H9 (cell line): ENCODE data around the gene PAFAH1B1. TPM values are rescaled to one million over a fixed set of nuclear protein-coding genes. Genes with fewer than 3 reads are reported as not detected.

Source experiments
- DNase-seq: peaks from one replicate; pipeline ENCODE4 v3.0.0-alpha.2; 2017
- H2AFZ ChIP-seq: one replicate; pipeline ENCODE4 v1.6.1; 2013; ENCODE audit warnings: mild to moderate bottlenecking, low read length, control low read depth, moderate library complexity
- H2AK5ac ChIP-seq: 2 replicates; pipeline ENCODE4 v1.6.1; 2013; ENCODE audit warnings: low read length, control low read depth, mixed read lengths; ENCODE audit not compliant: insufficient read length
- H2BK120ac ChIP-seq: one replicate; pipeline ENCODE4 v1.6.1; 2013; ENCODE audit warnings: low read depth, mild to moderate bottlenecking, low read length, control low read depth, inconsistent platforms; ENCODE audit not compliant: poor library complexity, severe bottlenecking
- H2BK12ac ChIP-seq: 2 replicates; pipeline ENCODE4 v1.6.1; 2013; ENCODE audit warnings: low read length, control low read depth, mixed read lengths, low read depth; ENCODE audit not compliant: insufficient read length
- H2BK15ac ChIP-seq: 2 replicates; pipeline ENCODE4 v1.6.1; 2013; ENCODE audit warnings: low read depth, low read length, control low read depth
- H2BK20ac ChIP-seq: one replicate; pipeline ENCODE4 v1.6.1; 2013; ENCODE audit warnings: low read depth, mild to moderate bottlenecking, low read length, control low read depth, inconsistent platforms; ENCODE audit not compliant: poor library complexity, severe bottlenecking
- H2BK5ac ChIP-seq: 2 replicates; pipeline ENCODE4 v1.6.1; 2013; ENCODE audit warnings: low read length, control low read depth, mixed read lengths; ENCODE audit not compliant: insufficient read length
- H3K14ac ChIP-seq: 2 replicates; pipeline ENCODE4 v1.6.1; 2013; ENCODE audit warnings: low read length, control low read depth; ENCODE audit not compliant: insufficient read depth
- H3K18ac ChIP-seq: 2 replicates; pipeline ENCODE4 v1.6.1; 2013; ENCODE audit warnings: low read depth, mild to moderate bottlenecking, mixed read lengths, low read length, control low read depth; ENCODE audit not compliant: insufficient read length
- H3K23ac ChIP-seq: 2 replicates; pipeline ENCODE4 v1.6.1; 2013; ENCODE audit warnings: low read length, control low read depth, mixed read lengths, low read depth; ENCODE audit not compliant: insufficient read length
- H3K23me2 ChIP-seq: 2 replicates; pipeline ENCODE4 v1.6.1; 2013; ENCODE audit warnings: low read depth, mild to moderate bottlenecking, mixed read lengths, low read length, control low read depth; ENCODE audit not compliant: insufficient read length, poor library complexity, severe bottlenecking
- H3K27ac ChIP-seq: 2 replicates; pipeline ENCODE4 v1.5.1; 2013; ENCODE audit warnings: low read length, control low read depth, mixed read lengths, low read depth; ENCODE audit not compliant: insufficient read length
- H3K27me3 ChIP-seq: 2 replicates; pipeline ENCODE4 v1.6.1; 2013; ENCODE audit warnings: low read length, control low read depth, inconsistent platforms; ENCODE audit not compliant: insufficient read depth
- H3K4ac ChIP-seq: 2 replicates; pipeline ENCODE4 v1.6.1; 2013; ENCODE audit warnings: low read depth, mild to moderate bottlenecking, control low read depth, inconsistent platforms, low read length, moderate library complexity
- H3K4me1 ChIP-seq: 2 replicates; pipeline ENCODE4 v1.6.1; 2013; ENCODE audit warnings: low read length, control low read depth, inconsistent platforms; ENCODE audit not compliant: insufficient read depth
- H3K4me2 ChIP-seq: 2 replicates; pipeline ENCODE4 v1.6.1; 2013; ENCODE audit warnings: low read length, control low read depth, mixed read lengths; ENCODE audit not compliant: insufficient read length, insufficient read depth
- H3K56ac ChIP-seq: 2 replicates; pipeline ENCODE4 v1.6.1; 2013; ENCODE audit warnings: low read depth, mild to moderate bottlenecking, mixed read lengths, low read length, control low read depth; ENCODE audit not compliant: insufficient read length
- H3K79me1 ChIP-seq: 2 replicates; pipeline ENCODE4 v1.6.1; 2013; ENCODE audit warnings: low read depth, mild to moderate bottlenecking, moderate library complexity, low read length, control low read depth, inconsistent platforms; ENCODE audit not compliant: insufficient read depth, poor library complexity, severe bottlenecking
- H3K79me2 ChIP-seq: 2 replicates; pipeline ENCODE4 v1.6.1; 2013; ENCODE audit warnings: low read length, control low read depth, inconsistent platforms; ENCODE audit not compliant: insufficient read depth
- H3K9ac ChIP-seq: 2 replicates; pipeline ENCODE4 v1.6.1; 2013; ENCODE audit warnings: low read length, control low read depth, mixed read lengths; ENCODE audit not compliant: insufficient read length; ENCODE audit errors: extremely low read depth
- H3K9me3 ChIP-seq: one replicate; pipeline ENCODE4 v1.6.1; 2013; ENCODE audit warnings: low read depth, low read length, inconsistent platforms; ENCODE audit not compliant: control insufficient read depth
- H3T11ph ChIP-seq: one replicate; pipeline ENCODE4 v1.6.1; 2013; ENCODE audit warnings: mild to moderate bottlenecking, low read length, control low read depth, inconsistent platforms
- H4K20me1 ChIP-seq: one replicate; pipeline ENCODE4 v1.6.1; 2013; ENCODE audit not compliant: control insufficient read depth, insufficient read length, insufficient read depth
- H4K5ac ChIP-seq: 2 replicates; pipeline ENCODE4 v1.6.1; 2013; ENCODE audit warnings: low read depth, mild to moderate bottlenecking, mixed read lengths, low read length, control low read depth; ENCODE audit not compliant: insufficient read length
- H4K8ac ChIP-seq: replicated peaks from 2 replicates; pipeline ENCODE4 v1.6.1; 2013; ENCODE audit warnings: low read length, control low read depth, mixed read lengths, low read depth; ENCODE audit not compliant: insufficient read length
- H4K91ac ChIP-seq: 2 replicates; pipeline ENCODE4 v1.6.1; 2013; ENCODE audit warnings: low read depth, mild to moderate bottlenecking, moderate library complexity, mixed read lengths, low read length, control low read depth; ENCODE audit not compliant: insufficient read length
- H3K27ac Mint-ChIP-seq, 3 experiments: 2 replicates in 2 of 3; 3 replicates in 1 of 3; pipeline ENCODE4 v1.8.0; 2020 to 2021; ENCODE audit warnings: mixed read lengths in 3 of 3, mild to moderate bottlenecking in 1 of 3, moderate library complexity in 1 of 3
- H3K27me3 Mint-ChIP-seq: 2 replicates; pipeline ENCODE4 v1.8.0; 2021; ENCODE audit warnings: low read depth, mild to moderate bottlenecking, moderate library complexity, mixed read lengths
- H3K36me3 Mint-ChIP-seq, 3 experiments: 2 replicates in 2 of 3; 3 replicates in 1 of 3; pipeline ENCODE4 v1.8.0; 2020 to 2021; ENCODE audit warnings: low read depth in 3 of 3, mixed read lengths in 3 of 3; ENCODE audit not compliant: insufficient read depth in 1 of 3
- H3K4me1 Mint-ChIP-seq, 2 experiments: 2 replicates each; pipeline ENCODE4 v1.8.0; 2020; ENCODE audit warnings: mixed read lengths in 2 of 2
- H3K4me3 Mint-ChIP-seq, 2 experiments: 2 replicates in 1 of 2; 3 replicates in 1 of 2; pipeline ENCODE4 v1.8.0; 2020 to 2021; ENCODE audit warnings: mild to moderate bottlenecking in 2 of 2, mixed read lengths in 2 of 2, moderate library complexity in 1 of 2
- H3K9me3 Mint-ChIP-seq, 2 experiments: 2 replicates in 1 of 2; 3 replicates in 1 of 2; pipeline ENCODE4 v1.8.0; 2020; ENCODE audit warnings: mild to moderate bottlenecking in 2 of 2, mixed read lengths in 2 of 2, moderate library complexity in 1 of 2
- CTCF ChIP-seq: fragments of 200-600 bp; sonication (generic); conservative IDR thresholded peaks from 3 replicates; pipeline ENCODE4 v1.8.0; 2021; ENCODE audit warnings: antibody characterized with exemption, mild to moderate bottlenecking
- WGBS: extraction: QIAGEN DNeasy Blood & Tissue Kit; methylation state at CpG from one replicate; pipeline ENCODE4 v1.1.7; 2013; ENCODE audit warnings: missing lambda C conversion rate, low lambda C conversion rate, mixed read lengths; ENCODE audit not compliant: insufficient read length; ENCODE audit errors: extremely low coverage; 5-methylcytosine and 5-hydroxymethylcytosine counted together
- total RNA-seq: library from RNA; stranded (reverse); gene quantifications from 2 replicates; pipeline ENCODE4 v1.2.1, GENCODE V29; 2021

Gene PAFAH1B1
- total RNA-seq, 1 experiment from 2014 or later = 134 TPM

- no peak overlapping the region for H2BK12ac ChIP-seq
- H2BK120ac ChIP-seq = no peak overlapping the region
- Mint-ChIP-seq H3K9me3 (peaks cover 21 to 22% of the 10 kb centered on the region in 2 experiments), H3K4me3 (no peak overlapping the region), H3K4me1 (peaks cover 5 to 6% of the 10 kb centered on the region in 2 experiments), H3K27ac (peak overlapping the region in 2 of 3 experiments; percentile 38 to 56; a peak in 2 of 7 replicates), H3K27me3 (peaks cover 3% of the 10 kb centered on the region), H3K36me3 (peaks cover 8 to 13% (median 10%) of the 10 kb centered on the region in 3 experiments; a peak in 4 of 7 replicates)
- H4K91ac ChIP-seq = no peak overlapping the region
- no peak overlapping the region for H3T11ph ChIP-seq
- no peak overlapping the region for H3K27ac ChIP-seq
- H3K23ac ChIP-seq = no peak overlapping the region
- H4K8ac ChIP-seq = no peak overlapping the region
- H4K20me1 ChIP-seq = no peaks in the 10 kb centered on the region
- H3K14ac ChIP-seq = no peak overlapping the region
- H2AFZ ChIP-seq = no peak overlapping the region
- no peaks in the 10 kb centered on the region for H3K4me1 ChIP-seq
- no peak overlapping the region for H2AK5ac ChIP-seq
- no peaks in the 10 kb centered on the region for H3K9me3 ChIP-seq
- no peak overlapping the region for H2BK5ac ChIP-seq
- DNase-seq = no peak
- H3K4ac ChIP-seq = no peak overlapping the region
- H3K23me2 ChIP-seq = no peaks in the 10 kb centered on the region
- H3K56ac ChIP-seq = no peak overlapping the region
- H3K18ac ChIP-seq = no peak overlapping the region
- no peaks in the 10 kb centered on the region for H3K79me2 ChIP-seq
- H4K5ac ChIP-seq = no peak overlapping the region
- TF ChIP-seq CTCF = no peak
- H3K9ac ChIP-seq = no peak overlapping the region
- no peaks in the 10 kb centered on the region for H3K27me3 ChIP-seq
- no peak overlapping the region for H2BK20ac ChIP-seq
- no CpG with 5 or more reads among the region's 7 CpGs for WGBS
- H3K4me2 ChIP-seq = no peak overlapping the region
- H2BK15ac ChIP-seq = no peak overlapping the region
- no peaks in the 10 kb centered on the region for H3K79me1 ChIP-seq
Observed at GRCh38 chr17:2563061-2563460, 30.4 kb upstream of the PAFAH1B1 start.
